Epithelial cell of esophagus (primary cell): Measurements from ENCODE around the gene ADAMTS8.

Source experiments
- DNase-seq: peaks from one replicate; pipeline ENCODE4 v3.0.0; 2010; ENCODE audit warnings: low read depth
- H3K4me3 ChIP-seq: 2 replicates; pipeline ENCODE4 v1.5.1; 2011; ENCODE audit warnings: mild to moderate bottlenecking, low read length, control low read depth
- TF ChIP-seq, protein P1 (sequence below): IDR thresholded peaks from 2 replicates; pipeline ENCODE4 v1.5.1; 2011; ENCODE audit warnings: low read depth, mild to moderate bottlenecking, low read length, control low read depth, inconsistent platforms; ENCODE audit not compliant: insufficient read depth; ENCODE audit errors: missing control alignments

ADAMTS8 gene

DNA sequence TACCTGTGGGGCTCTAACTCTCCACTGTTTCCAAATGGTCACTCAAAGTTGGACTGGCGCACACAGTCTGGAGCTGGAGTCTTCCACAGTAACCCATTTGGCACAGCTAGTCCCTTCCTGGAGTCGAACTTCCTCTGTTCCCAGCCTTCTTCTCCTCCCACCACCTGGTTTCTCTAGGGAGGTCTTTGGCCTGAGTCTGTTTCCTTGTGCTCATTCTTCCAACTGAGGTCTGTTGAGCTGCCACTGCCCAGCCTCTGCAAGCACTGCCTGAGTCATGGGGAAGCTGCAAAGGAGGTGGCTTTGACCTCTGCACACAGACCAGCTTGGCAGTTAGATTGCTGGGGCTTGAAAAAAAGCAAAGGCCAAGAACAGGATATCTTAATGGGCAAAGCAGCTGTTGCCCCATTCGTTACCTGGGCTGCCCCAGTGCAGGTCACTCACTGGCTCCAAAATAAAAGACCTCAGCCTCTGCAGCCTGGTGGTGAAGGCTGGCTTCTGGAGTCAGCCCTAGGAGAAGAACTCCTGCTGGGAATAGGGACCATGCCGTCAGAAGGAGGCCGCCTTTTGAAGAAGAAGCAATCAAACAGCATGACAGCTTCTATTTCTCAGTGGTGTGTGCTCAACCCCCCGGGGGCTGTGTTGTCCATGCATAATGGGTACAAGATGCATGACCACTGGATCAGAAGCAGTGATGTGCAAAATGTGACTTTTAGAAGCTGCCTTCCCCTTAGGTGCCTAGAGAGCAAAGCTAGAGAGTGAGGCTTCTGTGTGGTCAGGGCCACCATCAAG is 23.0 kb upstream of the ADAMTS8 start:
- DNase-seq = peak; percentile 11
- H3K4me3 ChIP-seq = no peak overlapping the region
- TF ChIP-seq, protein P1, sequence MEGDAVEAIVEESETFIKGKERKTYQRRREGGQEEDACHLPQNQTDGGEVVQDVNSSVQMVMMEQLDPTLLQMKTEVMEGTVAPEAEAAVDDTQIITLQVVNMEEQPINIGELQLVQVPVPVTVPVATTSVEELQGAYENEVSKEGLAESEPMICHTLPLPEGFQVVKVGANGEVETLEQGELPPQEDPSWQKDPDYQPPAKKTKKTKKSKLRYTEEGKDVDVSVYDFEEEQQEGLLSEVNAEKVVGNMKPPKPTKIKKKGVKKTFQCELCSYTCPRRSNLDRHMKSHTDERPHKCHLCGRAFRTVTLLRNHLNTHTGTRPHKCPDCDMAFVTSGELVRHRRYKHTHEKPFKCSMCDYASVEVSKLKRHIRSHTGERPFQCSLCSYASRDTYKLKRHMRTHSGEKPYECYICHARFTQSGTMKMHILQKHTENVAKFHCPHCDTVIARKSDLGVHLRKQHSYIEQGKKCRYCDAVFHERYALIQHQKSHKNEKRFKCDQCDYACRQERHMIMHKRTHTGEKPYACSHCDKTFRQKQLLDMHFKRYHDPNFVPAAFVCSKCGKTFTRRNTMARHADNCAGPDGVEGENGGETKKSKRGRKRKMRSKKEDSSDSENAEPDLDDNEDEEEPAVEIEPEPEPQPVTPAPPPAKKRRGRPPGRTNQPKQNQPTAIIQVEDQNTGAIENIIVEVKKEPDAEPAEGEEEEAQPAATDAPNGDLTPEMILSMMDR = no peak

DNA sequence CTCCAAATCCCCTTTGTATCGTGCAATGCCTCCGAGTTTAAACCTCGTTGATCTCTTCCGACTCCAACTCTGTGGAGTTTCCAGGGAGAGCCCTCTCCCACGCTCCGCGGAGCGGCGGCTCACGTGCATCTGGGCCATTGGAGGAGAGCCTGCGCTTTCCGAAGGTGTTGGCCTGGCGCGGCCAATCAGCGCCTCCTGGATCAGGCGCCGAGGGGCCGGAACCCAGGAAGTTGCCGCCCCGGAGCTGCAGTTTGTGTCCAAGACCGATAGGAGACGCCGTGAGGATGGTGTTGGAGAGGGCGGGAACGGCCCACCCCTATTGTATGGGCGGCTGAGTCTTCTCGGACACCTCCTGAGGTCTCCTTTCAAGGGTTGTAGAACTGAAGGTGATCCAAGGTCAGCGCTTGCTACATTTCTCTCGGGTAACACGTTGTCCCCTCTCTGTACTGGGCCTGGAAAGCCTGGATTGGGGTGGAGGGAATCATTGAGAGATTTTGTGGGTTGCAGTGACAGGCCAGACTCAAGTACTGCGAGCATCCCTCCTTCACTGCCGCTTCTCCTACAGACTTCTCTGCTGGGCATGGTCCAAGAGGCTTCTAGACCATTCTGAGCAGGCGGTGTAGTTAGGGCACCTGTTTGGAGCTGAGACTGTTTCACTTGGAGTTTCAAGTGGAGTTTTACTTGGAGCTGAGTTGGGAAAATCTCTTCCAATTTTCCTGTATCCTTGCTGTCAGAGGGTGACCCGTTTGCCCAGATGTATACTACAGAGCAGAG is 21.8 kb upstream of the ADAMTS8 start:
- H3K4me3 ChIP-seq = peak overlapping the region; percentile 48
- TF ChIP-seq, protein P1 = peak; percentile 31
- peak; percentile 54 for DNase-seq

DNA sequence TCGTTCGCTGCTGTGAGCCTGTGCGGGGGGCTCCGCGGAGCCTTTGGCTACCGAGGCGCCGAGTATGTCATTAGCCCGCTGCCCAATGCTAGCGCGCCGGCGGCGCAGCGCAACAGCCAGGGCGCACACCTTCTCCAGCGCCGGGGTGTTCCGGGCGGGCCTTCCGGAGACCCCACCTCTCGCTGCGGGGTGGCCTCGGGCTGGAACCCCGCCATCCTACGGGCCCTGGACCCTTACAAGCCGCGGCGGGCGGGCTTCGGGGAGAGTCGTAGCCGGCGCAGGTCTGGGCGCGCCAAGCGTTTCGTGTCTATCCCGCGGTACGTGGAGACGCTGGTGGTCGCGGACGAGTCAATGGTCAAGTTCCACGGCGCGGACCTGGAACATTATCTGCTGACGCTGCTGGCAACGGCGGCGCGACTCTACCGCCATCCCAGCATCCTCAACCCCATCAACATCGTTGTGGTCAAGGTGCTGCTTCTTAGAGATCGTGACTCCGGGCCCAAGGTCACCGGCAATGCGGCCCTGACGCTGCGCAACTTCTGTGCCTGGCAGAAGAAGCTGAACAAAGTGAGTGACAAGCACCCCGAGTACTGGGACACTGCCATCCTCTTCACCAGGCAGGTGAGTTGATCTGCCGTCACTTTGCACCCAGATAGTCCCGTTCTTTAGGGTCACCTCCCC is 21.0 kb upstream of the ADAMTS8 start:
- TF ChIP-seq, protein P1 = no peak
- peak overlapping the region; percentile 48 for H3K4me3 ChIP-seq
- peak; percentile 33 for DNase-seq

DNA sequence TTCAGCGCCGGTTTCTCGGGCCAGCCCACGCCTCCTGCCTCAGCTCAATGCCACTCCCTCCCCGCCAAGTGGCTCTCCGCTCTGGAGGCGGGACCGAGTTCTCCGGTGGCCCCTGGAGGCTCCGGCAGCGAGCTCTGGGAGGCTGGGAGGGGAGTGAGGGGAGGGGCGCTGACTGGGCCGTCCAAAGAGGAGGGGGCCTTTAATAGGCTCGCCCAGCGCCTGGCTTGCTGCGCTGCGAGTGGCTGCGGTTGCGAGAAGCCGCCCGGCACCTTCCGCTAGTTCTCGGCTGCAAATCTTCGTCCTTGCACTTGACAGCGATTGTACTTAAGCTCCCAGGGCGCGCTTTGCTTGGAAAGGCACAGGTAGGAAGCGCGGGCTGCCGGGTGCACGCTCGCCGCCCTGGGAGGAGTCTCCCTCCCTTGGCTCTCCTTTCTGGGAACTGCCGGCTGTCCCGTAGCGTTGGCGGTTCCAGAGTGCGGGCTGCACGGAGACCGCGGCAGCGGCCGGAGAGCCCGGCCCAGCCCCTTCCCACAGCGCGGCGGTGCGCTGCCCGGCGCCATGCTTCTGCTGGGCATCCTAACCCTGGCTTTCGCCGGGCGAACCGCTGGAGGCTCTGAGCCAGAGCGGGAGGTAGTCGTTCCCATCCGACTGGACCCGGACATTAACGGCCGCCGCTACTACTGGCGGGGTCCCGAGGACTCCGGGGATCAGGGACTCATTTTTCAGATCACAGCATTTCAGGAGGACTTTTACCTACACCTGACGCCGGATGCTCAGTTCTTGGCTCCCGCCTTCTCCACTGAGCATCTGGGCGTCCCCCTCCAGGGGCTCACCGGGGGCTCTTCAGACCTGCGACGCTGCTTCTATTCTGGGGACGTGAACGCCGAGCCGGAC is 20.3 kb upstream of the ADAMTS8 start, which contains the start of gene ADAMTS15:
TSS of gene ADAMTS15 (plus strand) at position 230 of the 894 bp plus-strand sequence. CDS start at position 559, 329 bp downstream.
- H3K4me3 ChIP-seq = peak within 1 kb of the TSS; percentile 48
- peak; percentile 87 for DNase-seq
- TF ChIP-seq, protein P1 = no peak

DNA sequence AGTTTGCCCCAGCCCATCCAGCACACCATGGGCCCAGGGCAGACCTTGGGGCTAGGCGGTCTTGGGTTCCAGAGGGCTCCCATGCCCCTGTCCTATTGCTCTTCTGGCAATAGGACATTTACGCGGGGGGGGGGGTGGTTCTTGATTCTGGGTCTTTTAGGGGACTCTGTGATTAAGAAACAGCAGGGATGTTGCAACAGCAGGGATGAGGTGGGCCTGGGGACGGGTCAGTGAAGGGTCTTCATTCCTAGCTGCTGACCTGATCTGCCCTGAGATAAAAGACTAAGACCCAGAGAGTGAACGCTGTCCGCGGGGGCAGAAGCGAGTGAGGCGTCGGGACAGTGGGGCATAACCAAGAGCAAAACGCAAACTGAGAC is 19.6 kb upstream of the ADAMTS8 start:
- H3K4me3 ChIP-seq = peak overlapping the region; percentile 48
- TF ChIP-seq, protein P1 = no peak
- no peak for DNase-seq

DNA sequence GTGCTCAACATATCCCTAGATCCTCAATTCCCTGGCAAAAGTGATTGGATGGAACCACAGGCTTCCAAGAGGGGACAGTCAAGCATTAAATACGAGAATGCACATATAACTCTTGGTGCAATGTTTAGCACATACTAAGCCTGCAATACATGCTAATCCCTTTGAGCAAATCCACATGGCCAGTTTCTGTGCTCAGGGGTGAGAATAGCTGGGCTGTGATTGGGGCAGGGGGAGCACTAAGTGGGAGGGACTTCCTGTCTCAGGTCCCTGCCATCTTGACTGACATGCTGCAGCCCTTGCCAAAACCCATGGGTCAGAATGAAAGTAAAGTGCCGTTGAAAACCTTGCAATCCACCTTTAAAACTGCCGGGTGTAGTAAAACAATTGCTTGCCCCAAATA is 17.4 kb upstream of the ADAMTS8 start:
- TF ChIP-seq, protein P1 = no peak
- H3K4me3 ChIP-seq = no peak overlapping the region
- no peak for DNase-seq
